Muscle layer of duodenum (tissue), 2 donors: ENCODE data around the gene ZP2.

Source experiments
- H3K27ac ChIP-seq: one replicate; pipeline ENCODE4 v1.7.0; 2013; ENCODE audit warnings: mild to moderate bottlenecking, low read length
- H3K27me3 ChIP-seq: one replicate; pipeline ENCODE4 v1.7.0; 2013; ENCODE audit warnings: low read depth, mild to moderate bottlenecking, control low read depth, low read length
- H3K36me3 ChIP-seq, 2 donors: one replicate each; pipeline ENCODE4 v1.7.0; 2013; ENCODE audit warnings: low read length in 2 of 2, control low read depth in 1 of 2, mild to moderate bottlenecking in 1 of 2; ENCODE audit not compliant: insufficient read depth in 2 of 2, control insufficient read depth in 1 of 2
- H3K4me1 ChIP-seq, 2 donors: one replicate each; pipeline ENCODE4 v1.7.0; 2013; ENCODE audit warnings: low read length in 2 of 2, mild to moderate bottlenecking in 2 of 2, control low read depth in 1 of 2, moderate library complexity in 1 of 2; ENCODE audit not compliant: insufficient read depth in 2 of 2, control insufficient read depth in 1 of 2
- H3K4me3 ChIP-seq, 2 donors: one replicate each; pipeline ENCODE4 v1.7.0; 2013; ENCODE audit warnings: low read length in 2 of 2, low read depth in 1 of 2, mild to moderate bottlenecking in 1 of 2
- H3K9me3 ChIP-seq, 2 donors: one replicate each; pipeline ENCODE4 v1.7.0; 2013; ENCODE audit warnings: low read length in 2 of 2, control low read depth in 1 of 2, mild to moderate bottlenecking in 1 of 2; ENCODE audit not compliant: control insufficient read depth in 1 of 2
- donor health status: healthy.

Gene ZP2

GRCh38 chr16:21190599-21190998 is 20.8 kb downstream of the ZP2 start:
- no peaks in the 10 kb centered on the region for H3K27me3 ChIP-seq
- peaks cover 0 to 5% of the 10 kb centered on the region in 2 donors for H3K4me1 ChIP-seq
- H3K27ac ChIP-seq: no peak overlapping the region

GRCh38 chr16:21190013-21190412 is 21.4 kb downstream of the ZP2 start:
- Histone ChIP-seq H3K4me3 (no peak overlapping the region), H3K27ac (no peak overlapping the region), H3K27me3 (no peaks in the 10 kb centered on the region), H3K36me3 (no peaks in the 10 kb centered on the region), H3K4me1 (peaks cover 0 to 5% of the 10 kb centered on the region in 2 donors), H3K9me3 (no peaks in the 10 kb centered on the region)

More at GRCh38 chr16:21190599-21190998, 20.8 kb downstream of the ZP2 start:
- H3K36me3 ChIP-seq: no peaks in the 10 kb centered on the region
- H3K4me3 ChIP-seq: no peak overlapping the region
- H3K9me3 ChIP-seq: no peaks in the 10 kb centered on the region

DNA sequence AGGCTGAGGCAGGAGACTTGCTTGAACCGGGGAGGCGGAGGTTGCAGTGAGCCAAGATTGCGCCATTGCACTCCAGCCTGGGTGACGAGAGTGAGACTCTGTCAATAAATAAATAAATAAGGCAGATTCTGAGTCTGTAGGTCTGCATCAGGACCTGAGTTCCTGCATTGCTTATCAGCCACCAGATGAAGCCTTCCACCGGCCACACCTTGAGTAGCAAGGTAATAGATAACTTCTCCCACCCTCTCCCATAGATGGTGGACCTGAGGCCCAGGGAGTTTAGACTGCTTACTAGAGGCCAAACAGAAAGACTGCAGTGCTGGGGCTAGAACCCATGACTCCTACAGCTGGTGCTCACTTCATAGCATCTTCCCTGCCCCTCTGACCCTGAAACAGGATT is 22.1 kb downstream of the ZP2 start:
- H3K4me3 ChIP-seq: no peak overlapping the region
- H3K36me3 ChIP-seq: no peaks in the 10 kb centered on the region
- H3K27ac ChIP-seq: no peak overlapping the region
- H3K27me3 ChIP-seq: no peaks in the 10 kb centered on the region
- no peaks in the 10 kb centered on the region for H3K9me3 ChIP-seq
- peaks cover 0 to 5% of the 10 kb centered on the region in 2 donors for H3K4me1 ChIP-seq

- Histone ChIP-seq H3K4me3 (no peak overlapping the region), H3K9me3 (no peaks in the 10 kb centered on the region), H3K4me1 (peaks cover 0 to 5% of the 10 kb centered on the region in 2 donors), H3K27ac (no peak overlapping the region), H3K36me3 (peaks cover 6 to 20% of the 10 kb centered on the region in 2 donors), H3K27me3 (no peaks in the 10 kb centered on the region)
Measured at GRCh38 chr16:21186326-21186691, 25.1 kb downstream of the ZP2 start.

DNA sequence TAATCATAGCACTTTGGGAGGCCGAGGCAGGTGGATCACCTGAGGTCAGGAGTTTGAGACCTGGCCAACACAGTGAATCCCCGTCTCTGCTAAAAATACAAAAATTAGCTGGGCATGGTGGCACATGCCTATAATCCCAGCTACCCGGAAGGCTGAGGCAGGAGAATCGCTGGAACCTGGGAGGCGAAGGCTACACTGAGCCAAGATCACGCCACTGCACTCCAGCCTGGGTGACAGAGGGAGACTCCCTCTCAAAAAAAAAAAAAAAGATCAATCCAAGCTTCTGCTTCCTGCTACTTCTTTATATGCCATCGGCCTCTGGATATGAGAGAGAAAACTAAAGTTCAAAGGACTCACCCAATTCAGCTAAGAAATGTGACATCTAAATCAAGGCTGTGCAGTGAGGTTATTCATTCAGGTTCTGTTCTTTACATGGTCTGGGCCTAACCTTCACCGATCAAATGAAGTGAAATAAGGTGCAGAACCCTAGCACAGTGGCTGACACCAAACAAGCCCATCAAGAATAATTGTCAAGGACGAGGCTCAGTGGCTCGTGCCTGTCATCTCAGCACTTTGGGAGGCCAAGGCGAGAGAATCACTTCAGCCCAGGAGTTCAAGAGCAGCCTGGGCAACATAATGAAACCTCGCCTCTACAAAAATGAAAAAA is 25.6 kb downstream of the ZP2 start:
- H3K9me3 ChIP-seq: no peaks in the 10 kb centered on the region

GRCh38 chr16:21184834-21185233 is 26.5 kb downstream of the ZP2 start:
- no peak overlapping the region for H3K27ac ChIP-seq
- peaks cover 0 to 5% of the 10 kb centered on the region in 2 donors for H3K4me1 ChIP-seq
- H3K36me3 ChIP-seq: peaks cover 9 to 32% of the 10 kb centered on the region in 2 donors
- H3K9me3 ChIP-seq: no peaks in the 10 kb centered on the region
- H3K4me3 ChIP-seq: no peak overlapping the region
- no peaks in the 10 kb centered on the region for H3K27me3 ChIP-seq

More for the DNA sequence above, 25.6 kb downstream of the ZP2 start:
- Histone ChIP-seq H3K27ac (no peak overlapping the region), H3K4me3 (no peak overlapping the region), H3K36me3 (peaks cover 9 to 25% of the 10 kb centered on the region in 2 donors), H3K27me3 (no peaks in the 10 kb centered on the region), H3K4me1 (peaks cover 0 to 5% of the 10 kb centered on the region in 2 donors)

DNA sequence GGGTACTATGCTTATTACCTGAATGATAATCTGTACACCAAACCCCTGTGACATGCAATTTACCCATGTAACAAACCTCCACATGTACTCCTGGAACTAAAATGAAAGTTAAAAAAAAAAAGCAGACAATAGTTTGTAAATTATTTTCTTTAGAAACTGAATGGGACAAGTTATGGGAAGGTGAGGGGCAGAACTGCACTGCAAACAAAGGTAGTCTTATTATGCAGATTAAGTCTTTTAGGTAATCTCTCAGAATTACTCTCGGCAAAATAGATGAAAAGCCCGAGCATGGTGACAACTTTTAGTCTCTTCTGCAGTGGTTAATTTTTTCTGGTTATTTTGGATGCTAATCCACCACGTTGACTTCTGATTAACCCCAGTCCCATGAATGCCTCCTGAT is 27.4 kb downstream of the ZP2 start:
- Histone ChIP-seq H3K36me3 (peaks cover 18 to 40% of the 10 kb centered on the region in 2 donors), H3K27ac (no peak overlapping the region), H3K9me3 (no peaks in the 10 kb centered on the region), H3K4me1 (peaks cover 0 to 5% of the 10 kb centered on the region in 2 donors), H3K4me3 (no peak overlapping the region), H3K27me3 (no peaks in the 10 kb centered on the region)

DNA sequence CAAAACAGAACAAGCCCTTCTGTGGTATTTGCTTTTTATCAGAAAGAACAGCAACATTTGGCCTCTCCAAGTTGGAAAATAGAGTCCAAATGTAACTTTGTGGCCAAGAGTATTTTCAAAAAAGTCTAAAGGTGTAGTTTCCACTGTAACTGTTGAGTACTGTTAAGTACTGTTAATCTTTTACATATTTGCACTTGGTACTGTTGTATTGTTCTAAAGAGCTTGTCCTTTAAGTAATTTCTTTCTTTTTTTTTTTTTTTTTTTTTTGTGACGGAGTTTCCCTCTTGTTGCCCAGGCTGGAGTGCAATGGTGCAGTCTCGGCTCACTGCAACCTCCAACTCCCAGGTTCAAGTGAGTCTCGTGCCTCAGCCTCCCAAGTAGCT is 31.4 kb downstream of the ZP2 start:
- H3K27ac ChIP-seq: no peak overlapping the region
- H3K36me3 ChIP-seq: peaks cover 18 to 46% of the 10 kb centered on the region in 2 donors
- no peaks in the 10 kb centered on the region for H3K4me1 ChIP-seq

GRCh38 chr16:21179126-21179982 is 32.0 kb downstream of the ZP2 start:
- no peaks in the 10 kb centered on the region for H3K9me3 ChIP-seq
- H3K27ac ChIP-seq: no peak overlapping the region
- H3K36me3 ChIP-seq: peaks cover 22 to 53% of the 10 kb centered on the region in 2 donors

More for the DNA sequence above, 31.4 kb downstream of the ZP2 start:
- no peaks in the 10 kb centered on the region for H3K27me3 ChIP-seq
- H3K9me3 ChIP-seq: no peaks in the 10 kb centered on the region
- H3K4me3 ChIP-seq: no peak overlapping the region

DNA sequence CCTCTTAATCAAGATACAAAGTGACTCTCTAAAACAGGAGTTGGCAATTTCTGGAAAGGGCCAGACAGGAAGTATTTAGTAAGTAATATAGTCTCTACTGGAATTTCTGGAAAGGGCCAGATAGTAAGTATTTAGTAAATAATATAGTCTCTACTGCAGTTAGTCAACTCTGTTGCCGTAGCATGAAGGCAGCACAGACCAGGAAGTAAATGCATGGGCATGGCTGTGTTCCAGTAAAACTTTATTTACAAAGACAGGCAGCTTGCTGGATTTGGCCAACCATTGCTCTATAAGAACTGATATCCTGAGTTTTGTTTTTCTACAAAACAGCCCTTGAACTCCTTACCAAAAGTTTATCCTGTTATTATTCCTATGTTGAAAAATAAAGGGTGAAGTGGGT is 36.0 kb downstream of the ZP2 start:
- H3K9me3 ChIP-seq: no peaks in the 10 kb centered on the region
- peaks cover 37 to 61% of the 10 kb centered on the region in 2 donors for H3K36me3 ChIP-seq
- H3K4me1 ChIP-seq: no peaks in the 10 kb centered on the region
- H3K4me3 ChIP-seq: no peak overlapping the region
- no peak overlapping the region for H3K27ac ChIP-seq
- H3K27me3 ChIP-seq: no peaks in the 10 kb centered on the region

More at GRCh38 chr16:21179126-21179982, 32.0 kb downstream of the ZP2 start:
- H3K4me1 ChIP-seq: no peaks in the 10 kb centered on the region
- H3K27me3 ChIP-seq: no peaks in the 10 kb centered on the region
- H3K4me3 ChIP-seq: no peak overlapping the region

DNA sequence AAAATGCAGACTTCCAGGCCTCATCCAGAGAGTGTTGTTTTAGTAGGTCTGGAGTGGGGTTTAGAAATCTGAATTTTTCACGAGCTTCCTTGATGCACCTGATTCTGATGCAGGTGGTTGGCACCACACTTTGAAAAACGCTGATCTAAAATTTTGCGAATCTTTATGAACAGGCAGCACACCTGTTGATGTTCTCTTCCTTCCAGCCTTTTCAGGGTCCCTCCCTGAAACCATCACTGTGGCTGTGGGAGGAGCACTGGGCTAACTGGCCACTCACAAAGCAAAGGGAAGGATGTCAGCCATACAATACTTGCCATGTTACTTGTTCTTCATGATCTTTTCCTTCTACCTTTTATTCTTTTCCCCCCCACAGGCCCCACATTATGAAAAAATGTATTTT is 38.7 kb downstream of the ZP2 start:
- Histone ChIP-seq H3K4me3 (no peak overlapping the region), H3K9me3 (no peaks in the 10 kb centered on the region), H3K27me3 (no peaks in the 10 kb centered on the region), H3K36me3 (peaks cover 33 to 46% of the 10 kb centered on the region in 2 donors), H3K4me1 (no peaks in the 10 kb centered on the region), H3K27ac (no peak overlapping the region)
